PC-9 (cell line): Measurements from ENCODE around the gene TMEM60.

Experiments used
- EZH2 ChIP-seq: fragments of 200-600 bp; sonication (generic); IDR thresholded peaks from 2 replicates; pipeline ENCODE4 v1.8.0; 2017; ENCODE audit warnings: antibody characterized with exemption, low read depth
- TF ChIP-seq, protein P1 (sequence below): fragments of 200-600 bp; sonication (generic); conservative IDR thresholded peaks from 2 replicates; pipeline ENCODE4 v1.6.1; 2017; ENCODE audit warnings: mixed run types, antibody characterized with exemption, mild to moderate bottlenecking, moderate library complexity

DNA sequence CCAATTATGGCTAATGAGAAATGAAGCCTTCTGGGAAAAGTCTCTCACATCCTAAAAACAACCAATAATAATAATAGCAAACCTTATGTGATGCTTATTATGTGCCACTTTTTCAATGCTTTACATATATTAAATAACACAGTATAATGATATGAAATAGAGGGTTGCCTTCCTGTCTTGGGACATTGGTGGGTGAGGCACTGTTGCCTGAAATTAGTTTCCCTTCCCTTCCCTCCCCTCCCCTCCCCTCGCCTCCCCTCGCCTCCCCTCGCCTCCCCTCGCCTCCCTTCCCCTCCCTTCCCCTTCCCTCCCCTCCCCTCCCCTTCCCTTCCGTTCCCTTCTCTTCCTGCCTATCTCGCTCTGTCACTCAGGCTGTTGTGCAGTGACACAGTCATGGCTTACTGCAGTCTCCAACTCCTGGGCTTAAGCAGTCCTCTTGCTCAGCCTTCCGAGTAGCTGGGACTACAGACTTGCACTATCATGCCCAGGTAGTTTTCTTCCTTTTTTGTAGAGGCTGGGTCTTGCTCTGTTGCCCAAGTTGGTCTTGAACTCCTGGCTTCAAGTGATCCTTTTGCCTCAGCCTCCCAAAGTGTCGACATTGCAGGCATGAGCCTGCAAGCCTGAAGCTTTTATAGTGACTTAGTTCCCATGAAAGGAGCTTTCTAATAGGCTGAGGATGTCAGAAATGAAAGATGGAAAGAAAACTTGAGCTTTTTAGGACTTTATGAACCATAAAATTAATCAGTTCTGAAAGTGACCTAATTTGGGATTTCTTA is 48.3 kb upstream of the TMEM60 start:
- TF ChIP-seq, protein P1, sequence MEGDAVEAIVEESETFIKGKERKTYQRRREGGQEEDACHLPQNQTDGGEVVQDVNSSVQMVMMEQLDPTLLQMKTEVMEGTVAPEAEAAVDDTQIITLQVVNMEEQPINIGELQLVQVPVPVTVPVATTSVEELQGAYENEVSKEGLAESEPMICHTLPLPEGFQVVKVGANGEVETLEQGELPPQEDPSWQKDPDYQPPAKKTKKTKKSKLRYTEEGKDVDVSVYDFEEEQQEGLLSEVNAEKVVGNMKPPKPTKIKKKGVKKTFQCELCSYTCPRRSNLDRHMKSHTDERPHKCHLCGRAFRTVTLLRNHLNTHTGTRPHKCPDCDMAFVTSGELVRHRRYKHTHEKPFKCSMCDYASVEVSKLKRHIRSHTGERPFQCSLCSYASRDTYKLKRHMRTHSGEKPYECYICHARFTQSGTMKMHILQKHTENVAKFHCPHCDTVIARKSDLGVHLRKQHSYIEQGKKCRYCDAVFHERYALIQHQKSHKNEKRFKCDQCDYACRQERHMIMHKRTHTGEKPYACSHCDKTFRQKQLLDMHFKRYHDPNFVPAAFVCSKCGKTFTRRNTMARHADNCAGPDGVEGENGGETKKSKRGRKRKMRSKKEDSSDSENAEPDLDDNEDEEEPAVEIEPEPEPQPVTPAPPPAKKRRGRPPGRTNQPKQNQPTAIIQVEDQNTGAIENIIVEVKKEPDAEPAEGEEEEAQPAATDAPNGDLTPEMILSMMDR: no peak
- TF ChIP-seq EZH2: no peak
